HepG2 (cell line): ENCODE results near the gene SLC28A1. TPM values are rescaled to one million over a fixed set of nuclear protein-coding genes. Genes with fewer than 3 reads are reported as not detected.
A peak's percentile ranks its signal among the peaks of the same experiment; 100 is the strongest.

Source experiments
- CAMTA2 ChIP-seq: sonication (generic); formaldehyde crosslinking; IDR thresholded peaks from 2 replicates; pipeline ENCODE4 v1.4.0; 2020; ENCODE audit warnings: mild to moderate bottlenecking, missing genetic modification reagents, borderline replicate concordance
- CHCHD3 ChIP-seq: sonication (generic); formaldehyde crosslinking; IDR thresholded peaks from 2 replicates; pipeline ENCODE4 v1.8.0; 2022; ENCODE audit warnings: mild to moderate bottlenecking, missing genetic modification reagents, moderate library complexity
- FOSL1 ChIP-seq: sonication (generic); formaldehyde crosslinking; IDR thresholded peaks from 2 replicates; pipeline ENCODE4 v1.9.0; 2021; ENCODE audit warnings: missing genetic modification reagents, borderline replicate concordance
- GATAD2A ChIP-seq: IDR thresholded peaks from 2 replicates; pipeline ENCODE4 v1.6.1; 2016
- GTF3A ChIP-seq: sonication (generic); formaldehyde crosslinking; conservative IDR thresholded peaks from 2 replicates; pipeline ENCODE4 v1.4.0; 2020; ENCODE audit warnings: mild to moderate bottlenecking, missing genetic modification reagents
- HIVEP1 ChIP-seq: sonication (generic); formaldehyde crosslinking; IDR thresholded peaks from 2 replicates; pipeline ENCODE4 v1.4.0; 2020; ENCODE audit warnings: mild to moderate bottlenecking, missing genetic modification reagents
- HNF4A ChIP-seq: sonication (generic); formaldehyde crosslinking; IDR thresholded peaks from 2 replicates; pipeline ENCODE4 v1.4.0; 2020; ENCODE audit warnings: missing genetic modification reagents
- PPARG ChIP-seq: conservative IDR thresholded peaks from 2 replicates; pipeline ENCODE4 v1.6.1; 2016; ENCODE audit warnings: missing biosample characterization, missing genetic modification reagents
- ZBTB3 ChIP-seq: sonication (generic); formaldehyde crosslinking; IDR thresholded peaks from 2 replicates; pipeline ENCODE4 v1.4.0; 2020; ENCODE audit warnings: low read depth, mild to moderate bottlenecking, moderate library complexity, missing genetic modification reagents, borderline replicate concordance
- ZBTB34 ChIP-seq: sonication (generic); formaldehyde crosslinking; IDR thresholded peaks from 2 replicates; pipeline ENCODE4 v1.8.0; 2022; ENCODE audit warnings: mild to moderate bottlenecking, missing genetic modification reagents
- ZC3H4 ChIP-seq: sonication (generic); formaldehyde crosslinking; IDR thresholded peaks from 2 replicates; pipeline ENCODE4 v1.4.0; 2020; ENCODE audit warnings: missing genetic modification reagents, borderline replicate concordance
- ZNF121 ChIP-seq: sonication (generic); formaldehyde crosslinking; IDR thresholded peaks from 2 replicates; pipeline ENCODE4 v1.5.0; 2020; ENCODE audit warnings: mild to moderate bottlenecking, missing genetic modification reagents
- ZNF543 ChIP-seq: sonication (generic); formaldehyde crosslinking; IDR thresholded peaks from 2 replicates; pipeline ENCODE4 v1.4.0; 2020; ENCODE audit warnings: mild to moderate bottlenecking, missing genetic modification reagents
- ZNF576 ChIP-seq: sonication (generic); formaldehyde crosslinking; IDR thresholded peaks from 2 replicates; pipeline ENCODE4 v1.4.0; 2020; ENCODE audit warnings: mild to moderate bottlenecking, missing genetic modification reagents
- ZNF781 ChIP-seq: sonication (generic); formaldehyde crosslinking; IDR thresholded peaks from 2 replicates; pipeline ENCODE4 v1.5.1; 2020; ENCODE audit warnings: borderline replicate concordance, mild to moderate bottlenecking, missing genetic modification reagents; ENCODE audit errors: not compliant biosample characterization
- ZNF879 ChIP-seq: sonication (generic); formaldehyde crosslinking; IDR thresholded peaks from 2 replicates; pipeline ENCODE4 v1.8.1; 2023; ENCODE audit warnings: missing genetic modification reagents
- polyA plus RNA-seq, 8 experiments: library from polyadenylated mRNA; depleted of rRNA in 3 of 8; stranded (reverse) in 7 of 8; unstranded in 1 of 8; fragments of >200 nt; fragmentation: Illumina TruSeq in 4 of 8; extraction: Trizol in 4 of 8; gene quantifications; 2 replicates each; pipeline versions ENCODE4 v1.2.1 to v1.2.3, GENCODE V29; 2011 to 2016; ENCODE audit warnings: low read depth in 4 of 8, missing spikeins in 1 of 8, mixed read lengths in 1 of 8; ENCODE audit not compliant: insufficient read depth in 1 of 8
- total RNA-seq, 5 experiments: library from RNA; depleted of rRNA; stranded (reverse); fragments of >200 nt; fragmentation: Illumina TruSeq; extraction: Trizol; gene quantifications; 2 replicates each; pipeline ENCODE4 v1.2.3, GENCODE V29; 2016; ENCODE audit warnings: low read depth in 1 of 5
- TF ChIP-seq, protein P1 (sequence below): IDR thresholded peaks from 2 replicates; pipeline ENCODE4 v1.6.1; 2012; ENCODE audit warnings: low read depth, low read length, improper control_type of control experiment
- TF ChIP-seq, protein P2 (sequence below): sonication (generic); formaldehyde crosslinking; IDR thresholded peaks from 2 replicates; pipeline ENCODE4 v1.5.0; 2020; ENCODE audit warnings: missing genetic modification reagents
- TF ChIP-seq, protein P3 (sequence below): sonication (generic); formaldehyde crosslinking; IDR thresholded peaks from 2 replicates; pipeline ENCODE4 v1.4.0; 2020; ENCODE audit warnings: low read depth, missing genetic modification reagents

The SLC28A1 gene
- total and polyA plus RNA-seq, 2 of the 13 experiments (the other 11 are each of a cell fraction or from before 2014, with no cell fraction given) = 0.31 to 5.8 TPM

GRCh38 chr15:84911879-84912660 lies 27.6 kb downstream of the SLC28A1 start (continued):
- TF ChIP-seq HIVEP1 (CRISPR knock-in tag) (no peak), ZNF543 (CRISPR knock-in tag) (peak; percentile 46; the same call in 1 of the 2 replicates), ZNF879 (no peak), GATAD2A (CRISPR knock-in tag) (peak; percentile 39), ZNF781 (CRISPR knock-in tag) (no peak), ZBTB3 (CRISPR knock-in tag) (no peak), ZNF576 (CRISPR knock-in tag) (no peak), HNF4A (CRISPR knock-in tag) (peak; percentile 37; the same call in 1 of the 2 replicates), ZC3H4 (CRISPR knock-in tag) (no peak), ZBTB34 (CRISPR knock-in tag) (no peak), FOSL1 (peak; percentile 41; the same call in 1 of the 2 replicates), ZNF121 (CRISPR knock-in tag) (0 out of 2 replicates have a peak, but pooled peaks have one; percentile 2), GTF3A (no peak), CAMTA2 (CRISPR knock-in tag) (0 out of 2 replicates have a peak, but pooled peaks have one; percentile 2), PPARG (0 out of 2 replicates have a peak, but pooled peaks have one; percentile 10), CHCHD3 (CRISPR knock-in tag) (no peak)
- TF ChIP-seq, protein P1, sequence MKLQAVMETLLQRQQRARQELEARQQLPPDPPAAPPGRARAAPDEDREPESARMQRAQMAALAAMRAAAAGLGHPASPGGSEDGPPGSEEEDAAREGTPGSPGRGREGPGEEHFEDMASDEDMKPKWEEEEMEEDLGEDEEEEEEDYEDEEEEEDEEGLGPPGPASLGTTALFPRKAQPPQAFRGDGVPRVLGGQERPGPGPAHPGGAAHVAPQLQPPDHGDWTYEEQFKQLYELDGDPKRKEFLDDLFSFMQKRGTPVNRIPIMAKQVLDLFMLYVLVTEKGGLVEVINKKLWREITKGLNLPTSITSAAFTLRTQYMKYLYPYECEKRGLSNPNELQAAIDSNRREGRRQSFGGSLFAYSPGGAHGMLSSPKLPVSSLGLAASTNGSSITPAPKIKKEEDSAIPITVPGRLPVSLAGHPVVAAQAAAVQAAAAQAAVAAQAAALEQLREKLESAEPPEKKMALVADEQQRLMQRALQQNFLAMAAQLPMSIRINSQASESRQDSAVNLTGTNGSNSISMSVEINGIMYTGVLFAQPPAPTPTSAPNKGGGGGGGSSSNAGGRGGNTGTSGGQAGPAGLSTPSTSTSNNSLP = no peak
- TF ChIP-seq, protein P2, sequence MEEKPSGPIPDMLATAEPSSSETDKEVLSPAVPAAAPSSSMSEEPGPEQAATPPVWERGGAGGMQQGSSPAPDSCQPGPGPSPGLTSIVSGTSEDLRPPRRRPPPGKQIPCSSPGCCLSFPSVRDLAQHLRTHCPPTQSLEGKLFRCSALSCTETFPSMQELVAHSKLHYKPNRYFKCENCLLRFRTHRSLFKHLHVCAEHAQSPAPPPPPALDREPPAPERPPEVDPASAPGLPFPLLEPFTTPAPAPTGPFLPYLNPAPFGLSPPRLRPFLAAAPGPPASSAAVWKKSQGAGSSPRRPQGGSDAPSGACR = no peak
- TF ChIP-seq, protein P3, sequence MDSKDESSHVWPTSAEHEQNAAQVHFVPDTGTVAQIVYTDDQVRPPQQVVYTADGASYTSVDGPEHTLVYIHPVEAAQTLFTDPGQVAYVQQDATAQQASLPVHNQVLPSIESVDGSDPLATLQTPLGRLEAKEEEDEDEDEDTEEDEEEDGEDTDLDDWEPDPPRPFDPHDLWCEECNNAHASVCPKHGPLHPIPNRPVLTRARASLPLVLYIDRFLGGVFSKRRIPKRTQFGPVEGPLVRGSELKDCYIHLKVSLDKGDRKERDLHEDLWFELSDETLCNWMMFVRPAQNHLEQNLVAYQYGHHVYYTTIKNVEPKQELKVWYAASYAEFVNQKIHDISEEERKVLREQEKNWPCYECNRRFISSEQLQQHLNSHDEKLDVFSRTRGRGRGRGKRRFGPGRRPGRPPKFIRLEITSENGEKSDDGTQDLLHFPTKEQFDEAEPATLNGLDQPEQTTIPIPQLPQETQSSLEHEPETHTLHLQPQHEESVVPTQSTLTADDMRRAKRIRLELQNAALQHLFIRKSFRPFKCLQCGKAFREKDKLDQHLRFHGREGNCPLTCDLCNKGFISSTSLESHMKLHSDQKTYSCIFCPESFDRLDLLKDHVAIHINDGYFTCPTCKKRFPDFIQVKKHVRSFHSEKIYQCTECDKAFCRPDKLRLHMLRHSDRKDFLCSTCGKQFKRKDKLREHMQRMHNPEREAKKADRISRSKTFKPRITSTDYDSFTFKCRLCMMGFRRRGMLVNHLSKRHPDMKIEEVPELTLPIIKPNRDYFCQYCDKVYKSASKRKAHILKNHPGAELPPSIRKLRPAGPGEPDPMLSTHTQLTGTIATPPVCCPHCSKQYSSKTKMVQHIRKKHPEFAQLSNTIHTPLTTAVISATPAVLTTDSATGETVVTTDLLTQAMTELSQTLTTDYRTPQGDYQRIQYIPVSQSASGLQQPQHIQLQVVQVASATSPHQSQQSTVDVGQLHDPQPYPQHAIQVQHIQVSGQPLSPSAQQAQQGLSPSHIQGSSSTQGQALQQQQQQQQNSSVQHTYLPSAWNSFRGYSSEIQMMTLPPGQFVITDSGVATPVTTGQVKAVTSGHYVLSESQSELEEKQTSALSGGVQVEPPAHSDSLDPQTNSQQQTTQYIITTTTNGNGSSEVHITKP = peak; percentile 94
